Smooth muscle cell (in vitro differentiated cells): ENCODE data around the gene DMXL1. TPM values are rescaled to one million over a fixed set of nuclear protein-coding genes. Genes with fewer than 3 reads are reported as not detected.

ENCODE experiments used
- DNase-seq: peaks from one replicate; lab custom pipeline; 2025; ENCODE audit not compliant: unreplicated experiment; lab: John Stamatoyannopoulos, UW
- H2AFZ ChIP-seq: fragments of 200-600 bp; sonication (generic); 2 replicates; pipeline ENCODE4 v1.6.0; 2016; ENCODE audit warnings: antibody characterized with exemption, low read depth, mild to moderate bottlenecking
- H3F3A ChIP-seq: fragments of 200-600 bp; sonication (generic); 2 replicates; pipeline ENCODE4 v1.6.0; 2017; ENCODE audit warnings: antibody characterized with exemption, low read depth
- H3K27ac ChIP-seq: fragments of 200-600 bp; sonication (generic); 2 replicates; pipeline ENCODE4 v1.5.1; 2016; ENCODE audit warnings: low read depth, mild to moderate bottlenecking
- H3K27me3 ChIP-seq: fragments of 200-600 bp; sonication (generic); 2 replicates; pipeline ENCODE4 v1.6.1; 2016; ENCODE audit warnings: low read depth, mild to moderate bottlenecking
- H3K36me3 ChIP-seq: fragments of 200-600 bp; sonication (generic); 2 replicates; pipeline ENCODE4 v1.5.1; 2016; ENCODE audit warnings: low read depth
- H3K4me1 ChIP-seq: fragments of 200-600 bp; sonication (generic); 2 replicates; pipeline ENCODE4 v1.5.1; 2016; ENCODE audit warnings: low read depth
- H3K4me2 ChIP-seq: fragments of 200-600 bp; sonication (generic); 2 replicates; pipeline ENCODE4 v1.6.0; 2016; ENCODE audit warnings: mild to moderate bottlenecking
- H3K4me3 ChIP-seq: fragments of 200-600 bp; sonication (generic); 2 replicates; pipeline ENCODE4 v1.5.1; 2016; ENCODE audit warnings: mild to moderate bottlenecking
- H3K79me2 ChIP-seq: fragments of 200-600 bp; sonication (generic); 2 replicates; pipeline ENCODE4 v1.6.0; 2016; ENCODE audit warnings: low read depth, mild to moderate bottlenecking
- H3K9ac ChIP-seq: fragments of 200-600 bp; sonication (generic); 2 replicates; pipeline ENCODE4 v1.6.0; 2016; ENCODE audit warnings: low read depth
- H3K9me3 ChIP-seq: fragments of 200-600 bp; sonication (generic); replicated peaks from 2 replicates; pipeline ENCODE4 v1.5.1; 2016; ENCODE audit warnings: low read depth
- H4K20me1 ChIP-seq: fragments of 200-600 bp; sonication (generic); 2 replicates; pipeline ENCODE4 v1.6.0; 2016; ENCODE audit warnings: low read depth
- WGBS: methylation state at CpG from one replicate; pipeline ENCODE4 v1.1.7; 2016; ENCODE audit warnings: low lambda C conversion rate; 5-methylcytosine and 5-hydroxymethylcytosine counted together
- polyA plus RNA-seq: library from polyadenylated mRNA; unstranded; fragments of >200 nt; fragmentation: Nextera tagmentation; extraction: Ambion mirVana; gene quantifications from 2 replicates; pipeline ENCODE4 v1.2.1, GENCODE V29; 2016
- total RNA-seq: library from RNA; depleted of rRNA; stranded (reverse); fragments of >200 nt; gene quantifications from 2 replicates; pipeline ENCODE4 v1.2.3, GENCODE V29; 2014
- TF ChIP-seq, protein P1 (sequence below): fragments of 200-600 bp; sonication (generic); IDR thresholded peaks from 2 replicates; pipeline ENCODE4 v1.5.1; 2017; ENCODE audit warnings: borderline replicate concordance, mild to moderate bottlenecking, antibody characterized with exemption; ENCODE audit not compliant: insufficient read depth, poor library complexity, severe bottlenecking

The DMXL1 gene
- total and polyA plus RNA-seq, 2 experiments from 2014 or later, result 9.6 to 76.0 TPM

DNA sequence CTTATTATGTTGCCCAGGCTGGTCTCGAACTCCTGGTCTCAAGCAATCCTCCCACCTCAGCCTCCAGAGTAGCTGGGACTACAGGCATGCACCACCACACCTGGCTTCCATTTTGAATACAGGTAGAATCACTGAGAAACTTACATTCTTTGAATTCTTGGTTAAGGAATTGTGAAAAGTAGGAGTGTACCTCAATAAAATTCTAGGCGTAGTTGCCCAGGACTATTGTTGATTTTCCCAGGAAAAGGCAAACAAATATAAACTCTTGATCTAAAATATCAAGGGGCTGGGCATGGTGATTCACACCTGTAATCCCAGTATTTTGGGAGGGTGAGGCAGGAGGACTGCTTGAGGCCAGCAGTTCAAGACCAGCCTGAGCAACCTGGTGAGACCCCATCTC lies 16.8 kb upstream of the DMXL1 start:
- Histone ChIP-seq H3K36me3 (no peaks in the 10 kb centered on the region), H4K20me1 (no peaks in the 10 kb centered on the region), H3F3A (no peaks in the 10 kb centered on the region), H3K4me1 (no peaks in the 10 kb centered on the region), H3K4me2 (no peak overlapping the region), H2AFZ (no peak overlapping the region), H3K4me3 (no peak overlapping the region), H3K9me3 (no peaks in the 10 kb centered on the region), H3K27me3 (no peaks in the 10 kb centered on the region), H3K79me2 (no peaks in the 10 kb centered on the region), H3K9ac (no peak overlapping the region), H3K27ac (no peak overlapping the region)
- WGBS, result 98% methylated on average over 2 of the region's 2 CpGs
- DNase-seq, result no peak
- TF ChIP-seq, protein P1, sequence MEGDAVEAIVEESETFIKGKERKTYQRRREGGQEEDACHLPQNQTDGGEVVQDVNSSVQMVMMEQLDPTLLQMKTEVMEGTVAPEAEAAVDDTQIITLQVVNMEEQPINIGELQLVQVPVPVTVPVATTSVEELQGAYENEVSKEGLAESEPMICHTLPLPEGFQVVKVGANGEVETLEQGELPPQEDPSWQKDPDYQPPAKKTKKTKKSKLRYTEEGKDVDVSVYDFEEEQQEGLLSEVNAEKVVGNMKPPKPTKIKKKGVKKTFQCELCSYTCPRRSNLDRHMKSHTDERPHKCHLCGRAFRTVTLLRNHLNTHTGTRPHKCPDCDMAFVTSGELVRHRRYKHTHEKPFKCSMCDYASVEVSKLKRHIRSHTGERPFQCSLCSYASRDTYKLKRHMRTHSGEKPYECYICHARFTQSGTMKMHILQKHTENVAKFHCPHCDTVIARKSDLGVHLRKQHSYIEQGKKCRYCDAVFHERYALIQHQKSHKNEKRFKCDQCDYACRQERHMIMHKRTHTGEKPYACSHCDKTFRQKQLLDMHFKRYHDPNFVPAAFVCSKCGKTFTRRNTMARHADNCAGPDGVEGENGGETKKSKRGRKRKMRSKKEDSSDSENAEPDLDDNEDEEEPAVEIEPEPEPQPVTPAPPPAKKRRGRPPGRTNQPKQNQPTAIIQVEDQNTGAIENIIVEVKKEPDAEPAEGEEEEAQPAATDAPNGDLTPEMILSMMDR, result no peak

DNA sequence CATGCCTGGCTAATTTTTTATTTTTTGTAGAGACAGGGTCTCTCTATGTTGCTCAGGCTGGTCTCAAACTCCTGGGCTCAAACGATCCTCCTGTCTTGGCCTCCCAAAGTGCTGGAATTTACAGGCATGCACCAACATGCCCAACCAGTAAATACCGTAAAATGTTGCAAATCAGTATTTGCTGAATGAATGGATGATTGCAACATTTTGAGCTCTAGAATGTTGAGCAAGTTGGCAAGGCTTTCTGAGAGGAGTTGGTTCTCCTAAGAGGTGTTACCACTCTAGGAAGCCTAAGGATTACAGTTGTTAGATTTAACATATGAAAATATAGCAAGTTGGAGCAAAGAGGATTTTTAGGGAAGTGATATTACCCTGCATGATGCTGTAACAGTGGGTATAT lies 15.6 kb upstream of the DMXL1 start:
- H3K27me3 ChIP-seq, result no peaks in the 10 kb centered on the region
- no peak for DNase-seq
- 95% methylated on average over 2 of the region's 2 CpGs for WGBS
- no peak overlapping the region for H2AFZ ChIP-seq
- no peaks in the 10 kb centered on the region for H3F3A ChIP-seq
- TF ChIP-seq, protein P1, result no peak
- no peak overlapping the region for H3K4me3 ChIP-seq
- no peaks in the 10 kb centered on the region for H3K4me1 ChIP-seq
- H3K79me2 ChIP-seq, result no peaks in the 10 kb centered on the region
- H3K9ac ChIP-seq, result no peak overlapping the region
- no peaks in the 10 kb centered on the region for H4K20me1 ChIP-seq
- no peaks in the 10 kb centered on the region for H3K9me3 ChIP-seq
- H3K27ac ChIP-seq, result no peak overlapping the region
- no peak overlapping the region for H3K4me2 ChIP-seq
- no peaks in the 10 kb centered on the region for H3K36me3 ChIP-seq

DNA sequence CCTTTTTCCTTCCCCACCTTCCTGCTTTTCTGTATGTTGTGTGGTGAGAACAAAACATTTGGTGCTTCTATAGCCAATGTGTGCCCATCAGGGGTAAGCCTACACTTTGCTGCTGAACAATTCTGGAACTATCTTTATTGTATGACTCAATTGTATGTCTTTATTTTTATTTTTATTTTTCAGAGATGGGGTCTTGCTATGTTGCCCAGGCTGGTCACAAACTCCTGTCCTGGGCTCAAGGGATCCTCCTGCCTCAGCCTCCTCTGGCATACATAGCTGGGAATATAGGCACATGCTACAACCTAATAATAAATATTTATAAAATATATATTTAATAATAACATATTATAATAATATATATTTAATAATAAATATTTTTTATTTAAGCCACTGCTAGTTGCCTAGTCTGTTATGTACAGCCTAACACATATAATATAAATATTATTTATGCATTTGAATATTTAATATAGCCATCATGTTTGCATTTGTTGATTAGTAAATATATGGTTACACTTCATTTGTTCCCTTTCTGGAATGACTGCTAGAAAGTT lies 11.8 kb upstream of the DMXL1 start:
- no peak for DNase-seq
- Histone ChIP-seq H3K4me3 (no peak overlapping the region), H3K9me3 (no peaks in the 10 kb centered on the region), H3K79me2 (no peaks in the 10 kb centered on the region), H3K36me3 (no peaks in the 10 kb centered on the region), H4K20me1 (no peaks in the 10 kb centered on the region), H3K27me3 (no peaks in the 10 kb centered on the region), H2AFZ (no peak overlapping the region), H3K27ac (no peak overlapping the region), H3K4me2 (no peak overlapping the region), H3K9ac (no peak overlapping the region), H3F3A (peaks cover 8% of the 10 kb centered on the region), H3K4me1 (no peaks in the 10 kb centered on the region)
- TF ChIP-seq, protein P1, result no peak

DNA sequence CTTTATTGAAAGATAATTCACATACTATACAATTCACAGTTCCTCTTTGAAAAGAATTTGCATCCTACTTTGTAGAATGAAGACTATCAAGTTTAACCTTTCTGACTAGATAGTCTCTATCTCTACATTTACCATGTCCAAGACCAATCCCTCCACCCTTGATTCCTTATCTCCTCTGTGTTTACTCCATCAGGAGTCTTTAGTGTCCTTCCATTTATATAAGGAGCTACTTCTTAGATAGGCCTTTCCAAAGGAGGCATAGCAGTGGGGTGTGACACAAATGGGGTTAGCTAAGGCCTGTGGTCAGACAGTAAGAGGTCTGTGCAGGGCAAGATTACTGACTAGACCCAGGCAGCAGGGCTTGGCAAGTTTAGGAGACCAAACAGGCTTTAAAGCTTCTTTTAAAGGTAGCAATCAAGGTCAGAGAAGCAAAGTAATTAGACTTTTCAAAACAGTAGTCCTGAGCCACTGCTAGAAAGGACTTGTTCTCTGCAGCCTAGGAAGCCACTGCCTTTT lies 11.1 kb upstream of the DMXL1 start:
- Histone ChIP-seq H3K4me2 (no peak overlapping the region), H3K9me3 (no peaks in the 10 kb centered on the region), H3K36me3 (no peaks in the 10 kb centered on the region), H3K27me3 (no peaks in the 10 kb centered on the region), H2AFZ (no peak overlapping the region), H3F3A (peaks cover 15% of the 10 kb centered on the region), H3K79me2 (no peaks in the 10 kb centered on the region), H3K4me3 (no peak overlapping the region), H3K9ac (no peak overlapping the region), H3K27ac (no peak overlapping the region), H3K4me1 (no peaks in the 10 kb centered on the region), H4K20me1 (no peaks in the 10 kb centered on the region)
- TF ChIP-seq, protein P1, result no peak
- DNase-seq, result no peak
